ENCODE data around the gene ATP7A.
"Not testable (repeated sequence)": the region's sequence is repeated elsewhere in the genome, so short reads cannot be mapped to it uniquely, and the experiment has no call there.

ATP7A gene

GRCh38 chrX:77910108-77910840, at the start of gene ATP7A:
Gene ATP7A (plus strand): TSS chrX:77910693. CDS start chrX:77971642, 60,949 bp downstream.
- peak; percentile 85 for DNase-seq (ENCODE audit: low spot score)

- DNase-seq (ENCODE audit: low spot score), result no peak
Measured at GRCh38 chrX:77875372-77875771, 35.1 kb upstream of the ATP7A start.

- DNase-seq (ENCODE audit: low spot score), result not testable (repeated sequence)
Measured at GRCh38 chrX:77881418-77881817, 29.1 kb upstream of the ATP7A start.

- DNase-seq (ENCODE audit: low spot score), result no peak
Measured at GRCh38 chrX:77892887-77893286, 17.6 kb upstream of the ATP7A start.

GRCh38 chrX:77893713-77894112, 16.8 kb upstream of the ATP7A start:
- DNase-seq (ENCODE audit: low spot score), result no peak

GRCh38 chrX:77894921-77895886, 15.3 kb upstream of the ATP7A start, which contains the start of gene MAGT1:
Gene MAGT1 (minus strand): TSS chrX:77895435. CDS start chrX:77895410, 25 bp downstream.
- peak; percentile 93 for DNase-seq (ENCODE audit: low spot score)

GRCh38 chrX:77899081-77899828, 11.2 kb upstream of the ATP7A start, which contains the start of gene COX7B:
Gene COX7B (plus strand): TSS chrX:77899468. CDS start chrX:77899554, 86 bp downstream.
- DNase-seq (ENCODE audit: low spot score), result peak; percentile 95

GRCh38 chrX:77900688-77901087, 9.8 kb upstream of the ATP7A start:
- DNase-seq (ENCODE audit: low spot score), result no peak

GRCh38 chrX:77901506-77901905, 9.0 kb upstream of the ATP7A start:
- DNase-seq (ENCODE audit: low spot score), result no peak

GRCh38 chrX:77917294-77917933, 6.9 kb downstream of the ATP7A start:
- DNase-seq (ENCODE audit: low spot score), result no peak

- DNase-seq (ENCODE audit: low spot score), result no peak
Measured at GRCh38 chrX:77918568-77918967, 8.1 kb downstream of the ATP7A start.

- DNase-seq (ENCODE audit: low spot score), result not testable (repeated sequence)
Measured at GRCh38 chrX:77919370-77919769, 8.9 kb downstream of the ATP7A start.

GRCh38 chrX:77922787-77923186, 12.3 kb downstream of the ATP7A start:
- no peak for DNase-seq (ENCODE audit: low spot score)

- DNase-seq (ENCODE audit: low spot score), result no peak
Measured at GRCh38 chrX:77924320-77924859, 13.9 kb downstream of the ATP7A start.

GRCh38 chrX:77925764-77926163, 15.3 kb downstream of the ATP7A start:
- no peak for DNase-seq (ENCODE audit: low spot score)

- no peak for DNase-seq (ENCODE audit: low spot score)
Measured at GRCh38 chrX:77930581-77930980, 20.1 kb downstream of the ATP7A start.

GRCh38 chrX:77935886-77936285, 25.4 kb downstream of the ATP7A start:
- DNase-seq (ENCODE audit: low spot score), result no peak

GRCh38 chrX:77936299-77936698, 25.8 kb downstream of the ATP7A start:
- DNase-seq (ENCODE audit: low spot score), result no peak

- DNase-seq (ENCODE audit: low spot score), result no peak
Measured at GRCh38 chrX:77937291-77937690, 26.8 kb downstream of the ATP7A start.

- DNase-seq (ENCODE audit: low spot score), result no peak
Measured at GRCh38 chrX:77938083-77938680, 27.7 kb downstream of the ATP7A start.

- DNase-seq (ENCODE audit: low spot score), result not testable (repeated sequence)
Measured at GRCh38 chrX:77945031-77945430, 34.5 kb downstream of the ATP7A start.

Data from globus pallidus (tissue), 1 donor.